Retinal pigment epithelial cell (primary cell): ENCODE measurements around the gene GRIN3B.

Source experiments
- DNase-seq: peaks from one replicate; pipeline ENCODE4 v3.0.0-alpha.2; 2010; ENCODE audit warnings: low read depth
- H3K4me3 ChIP-seq: 2 replicates; pipeline ENCODE4 v1.5.1; 2011; ENCODE audit warnings: mild to moderate bottlenecking, low read length, control low read depth, moderate library complexity
- CTCF ChIP-seq: conservative IDR thresholded peaks from 2 replicates; pipeline ENCODE4 v1.5.1; 2011; ENCODE audit warnings: low read depth, low read length, control low read depth, inconsistent platforms

The GRIN3B gene

GRCh38 chr19:1055028-1055425 is 54.8 kb downstream of the GRIN3B start:
- no peak for TF ChIP-seq CTCF
- no peak for DNase-seq
- no peak overlapping the region for H3K4me3 ChIP-seq

- TF ChIP-seq CTCF = no peak
- DNase-seq = no peak
- H3K4me3 ChIP-seq = no peak overlapping the region
Measured at GRCh38 chr19:1055886-1056620, 55.8 kb downstream of the GRIN3B start.

GRCh38 chr19:1057176-1057855 is 57.1 kb downstream of the GRIN3B start:
- DNase-seq = no peak
- TF ChIP-seq CTCF = no peak
- no peak overlapping the region for H3K4me3 ChIP-seq

GRCh38 chr19:1058112-1058511 is 57.9 kb downstream of the GRIN3B start:
- TF ChIP-seq CTCF = no peak

More at GRCh38 chr19:1058112-1058511, 57.9 kb downstream of the GRIN3B start:
- DNase-seq = no peak
- no peak overlapping the region for H3K4me3 ChIP-seq
